HEK293 (cell line): ENCODE results near the gene ATG4B.
A peak's percentile ranks its signal among the peaks of the same experiment; 100 is the strongest.

Experiments
- CTCF ChIP-seq: fragments of 450-650 bp; formaldehyde crosslinking; IDR thresholded peaks from 2 replicates; pipeline ENCODE4 v1.5.1; 2016; ENCODE audit warnings: missing biosample characterization, missing genetic modification characterization
- FEZF1 ChIP-seq: fragments of 450-650 bp; formaldehyde crosslinking; IDR thresholded peaks from 2 replicates; pipeline ENCODE4 v1.5.1; 2016; ENCODE audit warnings: missing biosample characterization, missing genetic modification characterization
- HOXC10 ChIP-seq: sonication (generic); formaldehyde crosslinking; IDR thresholded peaks from 2 replicates; pipeline ENCODE4 v1.8.1; 2023; ENCODE audit warnings: mild to moderate bottlenecking, missing genetic modification reagents
- MEIS1 ChIP-seq: sonication (generic); formaldehyde crosslinking; IDR thresholded peaks from 2 replicates; pipeline ENCODE4 v1.8.1; 2022; ENCODE audit warnings: missing genetic modification reagents, mild to moderate bottlenecking, borderline replicate concordance
- MZF1 ChIP-seq: fragments of 450-650 bp; formaldehyde crosslinking; IDR thresholded peaks from 2 replicates; pipeline ENCODE4 v1.5.1; 2017; ENCODE audit warnings: missing biosample characterization, missing genetic modification characterization, borderline replicate concordance
- PRDM1 ChIP-seq: fragments of 450-650 bp; formaldehyde crosslinking; IDR thresholded peaks from 2 replicates; pipeline ENCODE4; 2016; ENCODE audit warnings: missing biosample characterization, missing genetic modification characterization
- ZBTB8A ChIP-seq: fragments of 450-650 bp; formaldehyde crosslinking; IDR thresholded peaks from 2 replicates; pipeline ENCODE4 v1.5.1; 2016; ENCODE audit warnings: missing biosample characterization, missing genetic modification characterization
- ZEB2 ChIP-seq: fragments of 450-650 bp; formaldehyde crosslinking; IDR thresholded peaks from 2 replicates; pipeline ENCODE4 v1.5.1; 2016; ENCODE audit warnings: missing biosample characterization, missing genetic modification characterization
- ZFP37 ChIP-seq: fragments of 450-650 bp; formaldehyde crosslinking; IDR thresholded peaks from 2 replicates; pipeline ENCODE4 v1.5.1; 2016; ENCODE audit warnings: missing biosample characterization, missing genetic modification characterization
- ZFP41 ChIP-seq: fragments of 450-650 bp; formaldehyde crosslinking; IDR thresholded peaks from 2 replicates; pipeline ENCODE4 v1.5.1; 2016; ENCODE audit warnings: missing biosample characterization, missing genetic modification characterization, borderline replicate concordance
- ZNF132 ChIP-seq: fragments of 450-650 bp; formaldehyde crosslinking; IDR thresholded peaks from 2 replicates; pipeline ENCODE4 v1.5.1; 2017; ENCODE audit warnings: missing biosample characterization, missing genetic modification characterization, borderline replicate concordance
- ZNF184 ChIP-seq: fragments of 450-650 bp; IDR thresholded peaks from 2 replicates; pipeline ENCODE4 v1.5.1; 2018; ENCODE audit warnings: missing biosample characterization, mild to moderate bottlenecking, missing genetic modification characterization
- ZNF211 ChIP-seq: fragments of 450-650 bp; formaldehyde crosslinking; IDR thresholded peaks from 2 replicates; pipeline ENCODE4 v1.5.1; 2016; ENCODE audit warnings: low read depth, missing biosample characterization, missing genetic modification characterization
- ZNF223 ChIP-seq: fragments of 450-650 bp; formaldehyde crosslinking; IDR thresholded peaks from 2 replicates; pipeline ENCODE4 v1.5.1; 2016; ENCODE audit warnings: missing biosample characterization, missing genetic modification characterization
- ZNF24 ChIP-seq: fragments of 450-650 bp; formaldehyde crosslinking; IDR thresholded peaks from 2 replicates; pipeline ENCODE4 v1.5.1; 2016; ENCODE audit warnings: missing biosample characterization, missing genetic modification characterization
- ZNF266 ChIP-seq: fragments of 450-650 bp; formaldehyde crosslinking; IDR thresholded peaks from 2 replicates; pipeline ENCODE4 v1.5.1; 2016; ENCODE audit warnings: missing biosample characterization, missing genetic modification characterization, low read depth
- ZNF335 ChIP-seq: fragments of 450-650 bp; formaldehyde crosslinking; conservative IDR thresholded peaks from 2 replicates; pipeline ENCODE4 v1.5.1; 2016; ENCODE audit warnings: missing biosample characterization, missing genetic modification characterization
- ZNF354C ChIP-seq: fragments of 450-650 bp; formaldehyde crosslinking; IDR thresholded peaks from 2 replicates; pipeline ENCODE4 v1.5.1; 2016; ENCODE audit warnings: missing biosample characterization, missing genetic modification characterization, low read depth, borderline replicate concordance
- ZNF366 ChIP-seq: fragments of 450-650 bp; formaldehyde crosslinking; conservative IDR thresholded peaks from 2 replicates; pipeline ENCODE4 v1.5.1; 2016; ENCODE audit warnings: missing biosample characterization, missing genetic modification characterization
- ZNF488 ChIP-seq: fragments of 450-650 bp; formaldehyde crosslinking; IDR thresholded peaks from 2 replicates; pipeline ENCODE4 v1.5.1; 2016; ENCODE audit warnings: missing biosample characterization, missing genetic modification characterization
- ZNF501 ChIP-seq: fragments of 450-650 bp; formaldehyde crosslinking; IDR thresholded peaks from 2 replicates; pipeline ENCODE4 v1.5.1; 2016; ENCODE audit warnings: missing biosample characterization, missing genetic modification characterization
- ZNF510 ChIP-seq: fragments of 450-650 bp; formaldehyde crosslinking; IDR thresholded peaks from 2 replicates; pipeline ENCODE4 v1.5.1; 2018; ENCODE audit warnings: mild to moderate bottlenecking, missing genetic modification characterization, missing biosample characterization; ENCODE audit not compliant: insufficient replicate concordance
- ZNF514 ChIP-seq: fragments of 450-650 bp; formaldehyde crosslinking; IDR thresholded peaks from 2 replicates; pipeline ENCODE4 v1.5.1; 2016; ENCODE audit warnings: missing biosample characterization, missing genetic modification characterization
- ZNF548 ChIP-seq: fragments of 450-650 bp; formaldehyde crosslinking; IDR thresholded peaks from 2 replicates; pipeline ENCODE4 v1.5.1; 2016; ENCODE audit warnings: missing biosample characterization, missing genetic modification characterization
- ZNF555 ChIP-seq: fragments of 450-650 bp; formaldehyde crosslinking; conservative IDR thresholded peaks from 2 replicates; pipeline ENCODE4 v1.5.1; 2017; ENCODE audit warnings: missing biosample characterization, mild to moderate bottlenecking, missing genetic modification characterization, inconsistent platforms
- ZNF561 ChIP-seq: fragments of 450-650 bp; IDR thresholded peaks from 2 replicates; pipeline ENCODE4 v1.5.1; 2018; ENCODE audit warnings: missing biosample characterization, missing genetic modification characterization, borderline replicate concordance
- ZNF571 ChIP-seq: fragments of 450-650 bp; formaldehyde crosslinking; IDR thresholded peaks from 2 replicates; pipeline ENCODE4 v1.5.0; 2017; ENCODE audit warnings: missing biosample characterization, missing genetic modification characterization
- ZNF596 ChIP-seq: fragments of 450-650 bp; IDR thresholded peaks from 2 replicates; pipeline ENCODE4 v1.5.0; 2018; ENCODE audit warnings: missing biosample characterization, mild to moderate bottlenecking, missing genetic modification characterization, moderate library complexity
- ZNF658 ChIP-seq: fragments of 450-650 bp; formaldehyde crosslinking; IDR thresholded peaks from 2 replicates; pipeline ENCODE4; 2016; ENCODE audit warnings: missing biosample characterization, missing genetic modification characterization
- ZNF664 ChIP-seq: fragments of 450-650 bp; formaldehyde crosslinking; IDR thresholded peaks from 2 replicates; pipeline ENCODE4 v1.5.1; 2016; ENCODE audit warnings: missing biosample characterization, missing genetic modification characterization
- ZNF670 ChIP-seq: fragments of 450-650 bp; formaldehyde crosslinking; IDR thresholded peaks from 2 replicates; pipeline ENCODE4 v1.5.1; 2016; ENCODE audit warnings: missing biosample characterization, missing genetic modification characterization, low read depth
- ZNF791 ChIP-seq: fragments of 450-650 bp; formaldehyde crosslinking; IDR thresholded peaks from 2 replicates; pipeline ENCODE4 v1.5.1; 2016; ENCODE audit warnings: missing biosample characterization, missing genetic modification characterization
- ZNF830 ChIP-seq: fragments of 450-650 bp; IDR thresholded peaks from 2 replicates; pipeline ENCODE4 v1.5.0; 2018; ENCODE audit warnings: missing biosample characterization, missing genetic modification characterization, low read depth, mild to moderate bottlenecking, moderate library complexity
- ZNF843 ChIP-seq: fragments of 450-650 bp; formaldehyde crosslinking; IDR thresholded peaks from 2 replicates; pipeline ENCODE4 v1.5.1; 2016; ENCODE audit warnings: missing biosample characterization, missing genetic modification characterization
- ZSCAN23 ChIP-seq: fragments of 450-650 bp; formaldehyde crosslinking; IDR thresholded peaks from 2 replicates; pipeline ENCODE4 v1.5.1; 2016; ENCODE audit warnings: missing biosample characterization, missing genetic modification characterization
- ZSCAN30 ChIP-seq: fragments of 450-650 bp; IDR thresholded peaks from 2 replicates; pipeline ENCODE4 v1.5.1; 2018; ENCODE audit warnings: missing biosample characterization, mild to moderate bottlenecking, missing genetic modification characterization, moderate library complexity
- TF ChIP-seq, protein P1 (sequence below): fragments of 450-650 bp; formaldehyde crosslinking; IDR thresholded peaks from 2 replicates; pipeline ENCODE4 v1.5.1; 2016; ENCODE audit warnings: missing biosample characterization, missing genetic modification characterization
- TF ChIP-seq, protein P2 (sequence below): fragments of 450-650 bp; formaldehyde crosslinking; IDR thresholded peaks from 2 replicates; pipeline ENCODE4 v1.5.1; 2016; ENCODE audit warnings: missing biosample characterization, missing genetic modification characterization

ATG4B gene

GRCh38 chr2:241637018-241637794, at the start of gene ATG4B, which contains the start of gene THAP4 (continued):
- TF ChIP-seq ZNF658 (tag by site-specific recombination), result no peak
- TF ChIP-seq ZNF366 (tag by site-specific recombination), result no peak
- 0 out of 2 replicates have a peak, but pooled peaks have one; percentile 4 for TF ChIP-seq ZSCAN30 (tag by site-specific recombination)
- TF ChIP-seq, protein P1, sequence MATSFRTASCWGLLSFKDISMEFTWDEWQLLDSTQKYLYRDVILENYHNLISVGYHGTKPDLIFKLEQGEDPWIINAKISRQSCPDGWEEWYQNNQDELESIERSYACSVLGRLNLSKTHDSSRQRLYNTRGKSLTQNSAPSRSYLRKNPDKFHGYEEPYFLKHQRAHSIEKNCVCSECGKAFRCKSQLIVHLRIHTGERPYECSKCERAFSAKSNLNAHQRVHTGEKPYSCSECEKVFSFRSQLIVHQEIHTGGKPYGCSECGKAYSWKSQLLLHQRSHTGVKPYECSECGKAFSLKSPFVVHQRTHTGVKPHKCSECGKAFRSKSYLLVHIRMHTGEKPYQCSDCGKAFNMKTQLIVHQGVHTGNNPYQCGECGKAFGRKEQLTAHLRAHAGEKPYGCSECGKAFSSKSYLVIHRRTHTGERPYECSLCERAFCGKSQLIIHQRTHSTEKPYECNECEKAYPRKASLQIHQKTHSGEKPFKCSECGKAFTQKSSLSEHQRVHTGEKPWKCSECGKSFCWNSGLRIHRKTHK (tag by site-specific recombination), result no peak
- no peak for TF ChIP-seq ZNF571 (tag by site-specific recombination)
- TF ChIP-seq ZNF670 (tag by site-specific recombination), result no peak
- no peak for TF ChIP-seq ZNF211
- no peak for TF ChIP-seq ZFP41 (tag by site-specific recombination)
- TF ChIP-seq ZNF24 (tag by site-specific recombination), result no peak
- no peak; the same call in 1 of the 2 replicates for TF ChIP-seq ZNF335
- no peak for TF ChIP-seq ZNF132 (tag by site-specific recombination)
- no peak for TF ChIP-seq ZNF548 (tag by site-specific recombination)
- TF ChIP-seq CTCF (tag by site-specific recombination), result 0 out of 2 replicates have a peak, but pooled peaks have one; percentile 12
- TF ChIP-seq ZNF561 (tag by site-specific recombination), result peak; percentile 32; the same call in 1 of the 2 replicates
- no peak for TF ChIP-seq PRDM1 (tag by site-specific recombination)
- TF ChIP-seq ZNF510 (tag by site-specific recombination), result no peak
- TF ChIP-seq ZNF664 (tag by site-specific recombination), result no peak
- TF ChIP-seq ZNF830, result no peak
- no peak for TF ChIP-seq ZNF266
- TF ChIP-seq HOXC10 (CRISPR knock-in tag), result no peak
- no peak for TF ChIP-seq ZNF514 (tag by site-specific recombination)
- no peak for TF ChIP-seq ZNF596 (tag by site-specific recombination)
- no peak for TF ChIP-seq ZNF555 (tag by site-specific recombination)
- TF ChIP-seq MZF1 (tag by site-specific recombination), result no peak
- peak; percentile 93 for TF ChIP-seq ZEB2 (tag by site-specific recombination)
- no peak for TF ChIP-seq ZNF184 (tag by site-specific recombination)
- TF ChIP-seq ZNF791 (tag by site-specific recombination), result no peak
- no peak for TF ChIP-seq ZNF354C (tag by site-specific recombination)
- TF ChIP-seq FEZF1 (tag by site-specific recombination), result no peak
- TF ChIP-seq ZNF488 (tag by site-specific recombination), result no peak
- peak; percentile 34; the same call in 1 of the 2 replicates for TF ChIP-seq ZNF843
- no peak for TF ChIP-seq ZSCAN23 (tag by site-specific recombination)
- TF ChIP-seq, protein P2, sequence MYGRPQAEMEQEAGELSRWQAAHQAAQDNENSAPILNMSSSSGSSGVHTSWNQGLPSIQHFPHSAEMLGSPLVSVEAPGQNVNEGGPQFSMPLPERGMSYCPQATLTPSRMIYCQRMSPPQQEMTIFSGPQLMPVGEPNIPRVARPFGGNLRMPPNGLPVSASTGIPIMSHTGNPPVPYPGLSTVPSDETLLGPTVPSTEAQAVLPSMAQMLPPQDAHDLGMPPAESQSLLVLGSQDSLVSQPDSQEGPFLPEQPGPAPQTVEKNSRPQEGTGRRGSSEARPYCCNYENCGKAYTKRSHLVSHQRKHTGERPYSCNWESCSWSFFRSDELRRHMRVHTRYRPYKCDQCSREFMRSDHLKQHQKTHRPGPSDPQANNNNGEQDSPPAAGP (tag by site-specific recombination), result 0 out of 2 replicates have a peak, but pooled peaks have one; percentile 45
- no peak for TF ChIP-seq ZNF223 (tag by site-specific recombination)
- TF ChIP-seq MEIS1 (CRISPR knock-in tag), result no peak
- no peak for TF ChIP-seq ZNF501 (tag by site-specific recombination)
- TF ChIP-seq ZFP37 (tag by site-specific recombination), result no peak
- TF ChIP-seq ZBTB8A (tag by site-specific recombination), result peak; percentile 85
